G401 (cell line): Measurements from ENCODE around the gene AGPAT4. TPM values are rescaled to one million over a fixed set of nuclear protein-coding genes. Genes with fewer than 3 reads are reported as not detected.
A peak's percentile ranks its signal among the peaks of the same experiment; 100 is the strongest.

Experiments
- DNase-seq: peaks from one replicate; pipeline ENCODE4 v3.0.0-alpha.2; 2015; ENCODE audit warnings: low spot score
- in situ Hi-C: cut with HindIII; loops from 2 replicates; pipeline ENCODE4 v1.10.0; 2016; ENCODE audit warnings: low sequenced_read_pairs, mixed read lengths
- total RNA-seq: library from RNA; depleted of rRNA; stranded (reverse); fragments of >200 nt; shearing (Covaris generic); gene quantifications from 2 replicates; pipeline ENCODE4 v1.2.3, GENCODE V29; 2014

AGPAT4 gene
- total RNA-seq, 1 experiment from 2014 or later = 3.6 TPM

DNA sequence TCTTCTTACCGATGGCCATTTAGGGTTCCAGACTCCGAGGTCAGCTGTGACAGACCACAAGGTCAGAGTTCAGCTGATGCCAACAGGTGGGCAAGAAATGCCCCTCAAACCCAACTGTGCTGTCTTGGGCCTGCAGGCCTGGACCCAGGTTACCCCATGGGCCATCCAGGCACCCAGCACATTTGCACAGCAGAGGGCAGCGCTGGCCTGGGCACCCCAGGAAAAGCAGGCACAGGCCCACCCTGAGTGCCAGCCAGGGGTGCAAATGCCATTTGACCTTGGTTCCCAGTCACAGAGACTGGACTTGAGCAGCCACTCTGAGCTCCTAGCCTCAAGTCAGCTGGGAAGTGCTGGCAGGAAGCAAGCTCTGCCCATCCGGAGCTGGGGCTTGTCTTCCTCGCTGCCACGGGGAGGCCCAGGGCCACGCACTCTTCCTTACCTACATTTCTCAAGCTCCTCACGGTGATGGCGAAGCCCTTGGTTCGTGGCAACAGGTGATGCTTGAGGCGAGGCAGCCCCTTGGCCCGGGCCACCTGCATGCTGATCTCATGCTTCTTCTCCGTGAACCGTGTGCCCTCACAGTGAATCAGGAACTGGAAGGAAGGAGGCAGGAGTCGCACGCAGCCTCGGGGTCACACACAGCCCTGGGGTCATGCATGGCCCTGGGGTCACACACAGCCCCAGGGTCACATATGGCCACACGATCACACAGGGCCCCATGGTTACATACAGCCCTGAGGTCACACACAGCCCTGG, 120.8 kb downstream of the AGPAT4 start:
- in situ Hi-C loops = no loop called here
- no peak for DNase-seq

DNA sequence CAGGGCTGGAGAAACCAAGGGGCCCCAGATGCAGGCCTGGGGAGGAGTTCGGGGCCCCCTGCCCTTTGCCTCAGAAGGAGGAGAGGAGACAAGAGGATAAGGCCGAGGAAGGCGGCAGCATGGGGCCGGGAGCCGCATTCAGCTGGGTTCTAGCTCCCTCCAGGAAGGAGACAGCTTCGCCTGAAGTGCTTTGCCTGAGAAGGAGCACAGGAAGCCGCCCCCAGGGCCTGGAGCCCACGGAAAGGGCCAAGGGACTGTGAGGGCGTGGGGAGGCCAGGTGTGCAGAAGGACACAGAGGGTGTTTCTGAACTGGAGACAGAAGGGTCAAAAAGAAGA, 121.4 kb downstream of the AGPAT4 start:
- in situ Hi-C loops = no loop called here

DNA sequence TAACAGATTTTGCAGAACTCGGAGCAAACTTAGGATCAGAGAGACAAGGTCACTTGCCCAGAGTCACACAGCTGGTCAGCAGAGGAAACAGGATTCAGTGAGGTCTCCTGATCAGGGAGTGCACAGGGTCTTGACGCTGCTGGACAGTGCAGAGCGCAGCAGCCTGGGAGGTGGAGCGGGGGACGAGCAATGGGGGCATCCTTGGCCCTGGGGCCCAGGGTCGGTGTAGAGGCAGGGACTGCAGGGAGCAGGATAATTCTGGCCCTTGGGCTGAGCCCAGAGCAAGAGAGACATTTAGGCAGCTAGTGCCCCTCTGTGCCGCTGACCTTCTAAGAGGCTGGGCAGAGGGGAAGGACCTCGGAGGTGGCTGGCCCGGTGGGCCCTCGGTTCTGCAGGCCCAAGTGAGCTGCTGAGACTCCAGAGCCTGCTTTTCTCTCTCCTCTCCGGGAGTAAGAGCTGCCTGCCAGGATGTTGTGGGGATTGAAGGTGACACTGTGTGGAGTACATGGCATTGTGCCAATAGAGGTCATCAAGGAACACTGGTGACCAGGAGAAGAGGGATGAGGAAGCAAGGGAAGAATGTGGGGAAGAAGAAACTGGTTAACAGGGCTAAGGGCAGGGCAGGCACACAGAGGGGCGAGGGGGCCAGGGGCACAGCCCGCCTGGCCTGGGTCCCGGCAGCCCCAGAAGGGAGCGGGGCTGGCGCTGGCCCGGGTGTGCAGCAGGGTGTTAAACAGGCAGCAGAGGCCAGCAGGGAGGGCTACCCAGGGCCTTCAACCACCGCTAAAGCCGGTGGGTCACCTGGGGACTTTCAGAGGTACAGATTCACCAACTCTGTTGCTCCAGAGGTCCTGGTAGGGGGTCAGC, 122.0 kb downstream of the AGPAT4 start:
- no peak for DNase-seq
- in situ Hi-C loops = no loop called here

More for the DNA sequence above, 121.4 kb downstream of the AGPAT4 start:
- DNase-seq = no peak

DNA sequence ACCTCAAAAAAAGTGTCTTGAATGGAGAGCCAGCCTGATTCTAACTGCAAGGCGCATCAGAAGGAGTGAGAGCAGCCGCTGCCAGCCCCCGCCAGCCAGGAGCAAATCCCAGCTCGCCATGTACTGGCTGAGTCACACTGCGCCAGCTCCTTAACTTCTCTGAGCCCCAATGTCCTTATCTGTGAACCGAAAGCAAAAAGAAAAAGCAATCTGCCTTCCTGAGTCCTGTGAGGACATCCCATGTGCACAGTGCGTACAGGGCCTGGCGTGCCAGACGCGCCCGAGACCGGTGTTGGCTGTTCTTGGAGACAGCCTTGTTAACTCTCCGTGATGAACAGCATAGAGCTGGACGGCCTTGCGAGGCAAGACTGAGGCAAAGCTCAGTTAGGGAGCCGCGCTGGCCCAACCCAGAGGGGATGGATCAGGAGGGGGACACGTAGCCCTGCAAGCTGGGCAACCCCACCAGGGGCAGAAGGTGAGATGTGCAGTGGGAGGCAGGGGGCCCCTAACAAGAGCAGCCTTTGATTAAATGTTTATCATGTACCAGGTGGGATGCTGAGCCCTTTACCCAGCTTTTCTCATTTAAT, 122.7 kb downstream of the AGPAT4 start:
- in situ Hi-C loops = no loop called here
- no peak for DNase-seq

DNA sequence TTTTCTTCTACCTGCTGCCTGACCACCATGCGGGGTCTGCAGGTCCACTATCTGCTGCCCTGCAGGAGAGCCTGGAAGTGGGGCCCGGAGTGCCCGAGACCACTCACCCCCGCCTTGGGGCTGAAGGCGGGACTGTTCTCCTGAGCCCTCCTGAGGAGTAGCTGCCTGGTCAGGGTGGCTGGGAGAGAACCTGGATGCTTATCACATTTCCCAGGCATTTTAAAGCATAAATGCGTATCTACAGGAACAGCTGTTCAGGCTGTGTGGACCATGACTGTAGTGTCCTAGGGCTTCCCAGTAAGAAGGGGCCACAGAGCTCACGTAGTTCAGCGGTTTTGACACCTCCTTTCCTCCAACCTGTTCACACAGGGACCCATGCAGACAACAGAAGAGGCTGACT, 123.3 kb downstream of the AGPAT4 start:
- no peak for DNase-seq
- in situ Hi-C loops = no loop called here

DNA sequence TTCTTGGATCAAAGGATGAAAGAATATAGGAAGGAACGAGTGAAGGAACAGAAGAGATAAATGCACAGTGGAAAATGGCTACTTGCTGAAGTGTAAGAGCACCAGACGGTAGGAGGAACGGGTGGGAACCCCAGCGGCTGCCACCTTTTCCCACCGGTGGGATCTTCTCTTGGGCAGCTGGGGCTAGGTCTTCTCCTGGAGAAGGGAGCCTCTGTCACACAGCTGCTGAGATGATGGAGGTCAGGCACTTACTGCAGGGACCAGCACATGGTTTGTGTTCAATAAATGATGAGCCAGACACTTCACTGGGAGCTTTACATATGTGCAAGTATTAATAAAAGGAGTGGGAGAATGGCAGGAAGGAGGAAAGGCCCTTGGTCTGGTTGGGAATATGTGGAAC, 123.7 kb downstream of the AGPAT4 start:
- in situ Hi-C loops = no loop called here
- DNase-seq = no peak

DNA sequence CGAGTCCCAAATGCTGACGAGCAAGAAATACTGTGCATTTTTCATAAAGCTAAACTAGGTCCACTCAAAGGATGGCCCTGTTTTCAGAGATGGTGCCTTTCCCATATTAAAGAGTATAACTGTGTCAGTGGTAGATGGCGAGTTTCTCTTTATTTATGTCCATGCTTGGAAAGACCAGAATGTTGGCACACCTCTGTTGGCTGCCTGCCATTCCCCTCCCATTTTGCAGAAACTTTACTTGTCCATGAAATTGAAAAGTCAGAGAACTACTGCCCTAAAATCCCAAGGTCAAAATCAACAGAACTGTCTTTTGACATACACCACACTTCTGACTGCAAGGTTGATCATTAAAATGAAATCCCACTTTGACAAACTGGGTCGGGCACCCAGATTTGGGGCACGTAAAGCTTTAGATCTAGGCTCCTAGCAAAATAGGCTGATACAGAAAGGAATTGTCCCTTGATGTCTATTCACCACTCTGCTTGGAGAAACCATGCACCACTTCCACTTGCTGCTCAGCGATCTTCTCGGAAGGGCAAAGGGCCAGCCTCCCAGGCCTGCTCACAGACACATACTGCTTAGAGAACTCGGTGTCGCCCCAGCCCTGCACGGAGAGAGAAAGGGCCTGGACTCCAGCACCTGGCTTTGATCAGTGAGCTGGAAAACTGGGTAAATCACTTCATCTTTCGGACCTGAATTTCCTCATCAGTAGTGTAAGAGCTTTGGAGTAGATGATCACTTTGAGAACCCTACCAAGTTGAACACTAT, 130.0 kb downstream of the AGPAT4 start:
- in situ Hi-C loops = no loop called here
- no peak for DNase-seq

DNA sequence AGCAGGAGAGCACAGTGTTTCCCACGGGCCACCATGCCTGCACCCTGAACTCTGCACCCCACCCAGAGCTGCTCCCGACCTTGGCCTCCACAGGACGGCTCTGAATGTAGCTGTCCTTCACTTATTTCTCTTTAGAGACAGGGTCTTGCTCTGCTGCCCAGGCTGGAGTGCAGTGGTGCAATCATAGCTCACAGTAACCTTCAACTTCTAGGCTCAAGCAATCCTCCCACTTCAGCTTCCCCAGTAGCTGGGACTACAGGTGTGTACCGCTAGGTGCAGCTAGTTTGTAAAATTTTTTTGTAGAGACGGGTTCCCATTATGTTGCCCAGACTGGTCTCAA, 130.9 kb downstream of the AGPAT4 start:
- no peak for DNase-seq
- in situ Hi-C loops = no loop called here

DNA sequence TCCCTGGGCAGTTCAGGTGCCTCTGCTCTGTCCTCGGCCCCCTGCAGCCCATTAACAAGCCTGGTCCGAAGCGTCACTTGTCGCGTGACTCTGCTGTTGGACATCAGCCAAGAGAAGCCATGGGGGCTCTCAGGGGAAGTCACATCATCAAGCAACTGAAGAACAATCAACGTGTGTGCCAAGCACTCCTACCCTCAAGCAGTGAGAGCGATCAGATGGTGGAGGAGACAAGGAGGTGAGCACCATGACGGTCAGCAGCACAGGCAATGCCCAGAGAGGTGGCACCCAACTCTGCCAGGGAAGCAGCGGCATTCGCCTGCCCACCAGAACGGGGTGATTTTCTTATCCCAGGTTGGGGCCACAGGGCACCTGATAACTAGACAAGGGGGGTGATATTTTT, 132.7 kb downstream of the AGPAT4 start:
- DNase-seq = peak; percentile 8
- in situ Hi-C loops = no loop called here

DNA sequence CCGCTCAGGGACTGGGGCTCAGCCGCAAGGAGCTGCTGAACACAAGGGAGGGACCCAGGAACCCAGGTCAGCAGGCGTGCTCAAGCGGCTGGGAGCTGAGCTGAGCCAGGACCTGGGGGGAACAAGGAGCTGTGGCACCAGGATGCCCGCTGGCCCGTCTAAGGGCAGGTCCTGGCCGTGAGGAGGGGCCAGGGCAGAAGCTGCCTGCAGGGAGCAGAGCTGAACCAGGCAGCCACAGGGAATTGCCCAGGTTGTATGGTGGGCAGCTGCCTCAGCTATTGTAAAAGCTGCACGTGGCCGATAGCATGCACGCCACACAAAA, 133.3 kb downstream of the AGPAT4 start:
- in situ Hi-C loops = no loop called here
- no peak for DNase-seq

DNA sequence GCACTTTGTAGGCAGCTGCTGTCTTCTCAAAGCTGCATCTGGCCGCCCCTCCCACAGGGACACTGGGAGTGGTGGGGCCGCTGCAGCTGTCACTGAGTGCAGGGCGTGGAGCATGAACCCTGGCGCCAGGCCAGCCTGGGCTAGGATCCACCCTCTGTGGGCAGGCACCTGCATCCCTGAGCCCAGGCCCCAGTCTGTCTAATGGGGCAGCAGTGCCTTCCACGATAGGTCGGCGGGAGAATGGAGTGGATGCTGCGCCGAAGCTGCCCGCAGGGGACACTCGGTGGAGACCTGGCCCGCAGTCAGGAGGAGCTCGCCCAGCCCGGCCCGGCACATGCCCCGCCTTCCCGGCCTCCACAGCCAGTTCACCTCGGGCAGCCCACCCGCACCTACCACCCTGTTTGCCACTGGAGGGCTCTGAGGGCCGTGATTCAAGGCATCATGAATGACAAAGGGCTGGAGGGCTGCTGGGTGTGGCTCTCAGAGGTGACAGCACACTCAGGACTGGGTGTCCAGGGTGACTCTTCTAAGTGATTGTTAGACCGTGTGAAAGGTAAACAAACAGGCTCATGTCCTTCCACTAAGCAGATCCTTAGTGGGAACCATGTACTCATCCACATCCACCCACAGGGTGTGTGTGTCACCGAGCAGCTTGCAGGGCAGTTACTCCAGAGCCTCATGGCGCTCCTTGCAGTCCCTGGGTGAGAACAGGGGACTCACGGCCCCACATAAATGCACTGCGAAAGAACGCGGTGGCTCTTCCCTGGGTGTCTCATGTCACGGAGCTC, 133.9 kb downstream of the AGPAT4 start:
- no peak for DNase-seq
- in situ Hi-C loops = no loop called here

DNA sequence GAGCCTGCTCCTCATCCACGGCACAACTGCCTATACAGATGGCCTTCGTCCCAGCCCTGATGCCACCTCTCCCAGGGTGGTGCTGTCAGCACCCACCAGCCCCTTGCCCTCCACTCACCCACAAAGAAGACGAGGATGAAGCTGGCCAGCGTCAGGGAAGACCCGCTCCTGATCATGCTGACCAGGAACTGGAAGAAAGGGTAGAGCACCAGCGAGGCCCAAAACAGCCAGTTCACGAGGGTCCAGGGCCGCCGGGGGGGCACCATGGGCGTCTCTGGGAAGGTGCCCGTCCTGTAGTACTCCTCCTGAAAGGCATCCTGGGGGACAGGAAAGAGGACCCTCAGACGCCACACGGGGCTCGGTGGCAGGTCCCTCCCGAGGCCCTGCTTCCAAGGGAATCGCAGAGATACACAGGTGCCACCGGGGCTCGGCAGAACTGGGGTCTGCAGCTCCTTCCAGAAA, 134.5 kb downstream of the AGPAT4 start:
- in situ Hi-C loops = no loop called here

DNA sequence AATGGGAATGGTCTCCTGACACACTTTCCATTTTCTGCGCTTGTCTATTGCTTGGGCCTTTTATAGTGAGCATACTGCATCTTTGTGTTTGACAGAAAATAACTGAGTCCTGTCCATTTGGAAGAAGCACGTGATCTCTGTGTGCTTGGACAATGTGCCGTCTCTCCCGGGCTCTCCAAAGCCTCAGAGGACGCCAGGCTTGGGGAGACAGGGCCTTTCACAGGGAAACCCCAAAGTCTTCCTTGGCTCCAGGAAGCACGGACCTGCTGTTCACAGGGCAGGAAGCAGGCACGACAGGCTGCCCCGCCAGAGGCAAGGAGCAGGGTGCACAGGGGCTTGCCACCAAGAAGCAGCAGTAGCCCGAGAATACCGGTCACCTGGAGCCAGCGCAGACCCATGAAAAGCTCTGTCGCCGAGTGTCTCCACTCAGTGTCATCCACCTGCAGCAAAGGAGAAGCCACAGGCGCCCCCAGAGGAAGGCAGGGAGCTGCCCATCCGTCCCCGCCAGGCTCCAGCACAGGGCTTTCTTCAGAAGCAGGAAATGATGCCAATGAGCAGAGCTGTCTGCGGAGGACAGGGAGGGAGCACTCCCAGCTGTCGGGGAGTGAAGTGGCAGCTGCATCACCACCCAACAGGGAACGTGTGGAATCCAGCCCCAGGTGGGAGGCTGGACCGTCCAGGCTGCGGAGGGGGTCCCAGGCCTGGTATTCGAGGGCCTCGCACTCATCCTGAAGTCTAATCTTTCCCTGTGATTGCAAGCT, 135.1 kb downstream of the AGPAT4 start:
- in situ Hi-C loops = no loop called here
- DNase-seq = no peak

More for the DNA sequence above, 134.5 kb downstream of the AGPAT4 start:
- DNase-seq = no peak

DNA sequence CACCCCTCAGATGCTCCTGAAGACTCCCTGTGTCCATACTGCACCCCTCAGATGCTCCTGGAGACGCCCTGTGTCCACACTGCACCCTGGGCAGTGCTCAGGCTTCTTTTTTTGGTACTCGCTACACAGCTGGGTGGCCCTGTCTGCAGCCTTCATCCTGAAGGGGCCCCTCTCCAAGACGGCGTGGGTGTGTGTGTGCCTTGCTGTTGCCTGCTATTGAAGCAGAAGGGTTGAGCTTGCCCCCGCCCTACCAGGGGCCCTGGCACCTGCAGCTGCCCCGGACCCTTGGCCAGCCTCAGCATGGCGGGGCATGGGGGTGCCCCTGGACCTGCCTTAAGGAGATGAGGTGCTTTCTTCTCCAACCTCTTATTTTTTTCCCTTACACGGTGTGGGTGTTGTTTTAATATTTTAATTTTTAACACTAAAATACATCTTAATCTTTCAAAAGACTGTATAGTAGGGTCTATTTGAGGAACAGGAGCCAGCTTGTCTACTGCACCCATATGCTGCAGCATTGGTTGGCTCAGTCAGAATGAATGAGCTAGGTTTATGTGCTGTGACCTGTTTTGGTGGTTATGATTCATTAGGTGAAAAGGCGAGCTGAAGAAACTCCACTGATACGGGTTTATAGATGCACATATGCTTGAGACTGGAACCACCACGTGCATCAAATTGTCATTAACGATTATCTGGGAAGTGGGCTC, 135.9 kb downstream of the AGPAT4 start:
- DNase-seq = no peak
- in situ Hi-C loops = no loop called here

DNA sequence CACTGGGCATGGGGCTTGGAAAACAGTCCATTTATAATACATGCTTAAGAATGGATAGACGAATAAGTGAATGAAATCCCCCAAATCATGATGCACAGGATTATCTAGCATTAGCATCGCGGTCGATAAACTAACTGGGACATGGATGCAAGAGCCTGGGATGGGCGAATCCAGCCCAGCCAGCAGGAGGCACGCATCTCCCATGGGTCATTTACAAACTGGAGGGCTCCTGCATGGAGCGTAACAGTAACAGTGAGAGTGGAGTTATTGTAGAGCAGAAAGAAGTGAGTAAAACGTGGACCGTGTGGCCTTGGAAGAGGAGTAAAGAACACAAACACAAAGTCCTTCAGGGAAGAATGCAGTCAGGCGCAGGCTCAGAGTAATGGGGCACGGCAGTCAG, 136.5 kb downstream of the AGPAT4 start:
- in situ Hi-C loops = no loop called here
- no peak for DNase-seq

DNA sequence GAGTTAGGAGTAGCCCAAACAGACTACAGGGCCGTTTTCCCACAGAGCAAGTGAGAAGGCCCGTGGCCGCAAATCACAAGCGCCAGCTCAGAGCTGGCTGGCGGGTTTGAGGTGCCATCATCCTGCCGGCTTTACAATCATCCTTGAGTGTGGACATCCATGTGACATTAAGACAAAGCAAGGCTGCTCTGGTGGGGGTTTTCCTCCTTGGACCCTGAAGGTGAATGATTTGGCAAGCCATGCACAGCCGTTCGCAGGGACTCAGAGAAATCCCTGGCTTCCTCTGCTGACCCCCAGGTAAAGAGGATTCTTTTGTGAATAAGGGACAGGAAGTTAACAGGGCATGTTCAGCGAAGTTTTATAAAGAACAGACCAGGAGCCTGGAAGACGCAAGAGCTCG, 137.2 kb downstream of the AGPAT4 start:
- in situ Hi-C loops = no loop called here
- DNase-seq = no peak

DNA sequence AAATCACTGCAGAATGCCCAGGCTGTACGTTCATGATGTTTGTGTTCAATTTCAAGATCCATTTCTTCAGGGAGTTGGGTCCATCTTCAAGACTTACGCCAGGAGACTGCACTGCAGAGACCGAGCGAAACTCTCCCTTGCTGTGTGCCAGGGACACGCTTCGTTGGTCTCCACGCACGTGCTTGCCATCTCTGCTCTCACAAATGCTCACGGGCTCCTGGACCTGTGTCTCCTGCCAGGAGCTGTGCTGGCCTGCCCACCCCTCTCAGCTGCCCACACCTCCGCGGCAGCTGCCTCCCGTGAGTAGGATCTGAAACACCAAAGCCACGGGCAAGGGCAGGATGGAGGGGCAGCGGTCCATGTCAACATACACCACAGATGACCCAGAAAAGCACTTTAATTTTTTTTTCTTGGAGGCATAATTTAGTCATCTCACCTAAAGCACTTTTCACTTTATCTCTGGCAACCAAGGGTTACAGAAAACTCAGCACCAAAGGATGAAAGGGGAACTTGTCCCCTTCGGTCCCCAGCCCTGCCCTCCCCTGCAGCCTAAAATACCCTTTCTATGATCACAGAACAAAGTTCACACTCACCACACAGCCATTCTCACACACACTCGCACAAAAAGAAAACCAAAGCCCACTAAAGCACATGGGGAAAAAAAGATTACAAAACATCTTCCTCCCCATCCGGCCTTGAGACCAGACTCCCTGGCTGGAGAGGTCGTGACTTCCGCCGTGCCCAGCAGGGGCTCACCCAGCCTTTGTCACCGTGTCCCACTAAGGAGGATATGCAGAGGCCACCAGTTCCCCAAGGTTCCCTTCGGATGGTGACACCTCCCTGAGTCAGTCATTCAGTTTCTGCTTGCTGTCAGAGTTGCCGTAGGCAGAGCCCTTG, 137.9 kb downstream of the AGPAT4 start:
- DNase-seq = no peak
- in situ Hi-C loops = no loop called here
